Endothelial cell of umbilical vein (primary cell): ENCODE data around the gene XXYLT1. TPM values are rescaled to one million over a fixed set of nuclear protein-coding genes. Genes with fewer than 3 reads are reported as not detected.

ENCODE experiments used
- BruUV-seq: library from RNA; stranded (reverse); fragments of 400-500 nt; replicated peaks from 2 replicates; lab custom pipeline; 2021; lab: Mats Ljungman, UMichigan
- CTCF ChIA-PET: fragments of 300-600, 350-600 bp; sonication (Branson Sonifier 250); formaldehyde crosslinking; loops from one replicate; lab custom pipeline; 2021; ENCODE audit warnings: antibody characterized with exemption, inconsistent platforms; lab: Charles Lee
- POLR2A ChIA-PET: fragments of 300-600, 350-600 bp; sonication (Branson Sonifier 250); formaldehyde crosslinking; loops from one replicate; lab custom pipeline; 2021; ENCODE audit warnings: antibody characterized with exemption, inconsistent platforms; lab: Charles Lee
- DNase-seq: peaks from one replicate; pipeline ENCODE4 v3.0.0-alpha.2; 2011; ENCODE audit warnings: low read depth, low spot score
- FAIRE-seq: peaks from 2 replicates; lab custom pipeline; 2011; peaks lifted over from hg19 to GRCh38; lab: Jason Lieb, UNC
- H2AFZ ChIP-seq: 2 replicates; pipeline ENCODE4 v1.6.0; 2012; ENCODE audit warnings: low read depth, low read length, control low read depth, inconsistent platforms
- H3K27ac ChIP-seq: 2 replicates; pipeline ENCODE4 v1.5.1; 2011; ENCODE audit warnings: low read depth, mild to moderate bottlenecking, control low read depth, low read length, moderate library complexity; ENCODE audit not compliant: insufficient read depth
- H3K27me3 ChIP-seq, 2 experiments: 2 replicates each; pipeline versions ENCODE4 v1.6.0 to v1.6.1; 2011; ENCODE audit warnings: low read length in 2 of 2, mixed read lengths in 1 of 2; ENCODE audit not compliant: control insufficient read depth in 2 of 2, insufficient read depth in 2 of 2
- H3K36me3 ChIP-seq, 2 experiments: 2 replicates in 1 of 2; 3 replicates in 1 of 2; pipeline ENCODE4 v1.5.1; 2011; ENCODE audit warnings: low read length in 2 of 2, mild to moderate bottlenecking in 1 of 2, moderate library complexity in 1 of 2; ENCODE audit not compliant: control insufficient read depth in 2 of 2, insufficient read depth in 2 of 2; ENCODE audit errors: extremely low read depth in 1 of 2
- H3K4me1 ChIP-seq: 3 replicates; pipeline ENCODE4 v1.5.1; 2011; ENCODE audit warnings: mild to moderate bottlenecking, low read length; ENCODE audit not compliant: control insufficient read depth, insufficient read depth; ENCODE audit errors: extremely low read depth
- H3K4me2 ChIP-seq: 2 replicates; pipeline ENCODE4 v1.6.1; 2011; ENCODE audit warnings: low read length, control low read depth, mixed read lengths; ENCODE audit not compliant: insufficient read depth
- H3K4me3 ChIP-seq, 3 experiments: fragments of 200-600 bp in 1 of 3; sonication (generic), shearing (Covaris generic) in 1 of 3; replicated peaks in 1 of 3; 2 replicates each; pipeline ENCODE4 v1.5.1; 2011 to 2016; ENCODE audit warnings: control low read depth in 3 of 3, low read length in 3 of 3, mild to moderate bottlenecking in 2 of 3, inconsistent platforms in 1 of 3, low read depth in 1 of 3, moderate library complexity in 1 of 3; ENCODE audit not compliant: insufficient read depth in 1 of 3
- H3K79me2 ChIP-seq: 2 replicates; pipeline ENCODE4 v1.6.0; 2012; ENCODE audit warnings: low read length, inconsistent platforms; ENCODE audit not compliant: control insufficient read depth, insufficient read depth
- H3K9ac ChIP-seq: replicated peaks from 2 replicates; pipeline ENCODE3; 2011; ENCODE audit warnings: low read length, control low read depth; ENCODE audit not compliant: insufficient read depth; ENCODE audit errors: extremely low read depth
- H3K9me1 ChIP-seq: replicated peaks from 3 replicates; pipeline ENCODE4 v1.6.0; 2011; ENCODE audit warnings: mild to moderate bottlenecking, low read length; ENCODE audit not compliant: control insufficient read depth, insufficient read depth; ENCODE audit errors: extremely low read depth
- H3K9me3 ChIP-seq: replicated peaks from 2 replicates; pipeline ENCODE4 v1.5.1; 2012; ENCODE audit warnings: low read length, inconsistent platforms; ENCODE audit not compliant: control insufficient read depth, insufficient read depth
- H4K20me1 ChIP-seq: replicated peaks from 2 replicates; pipeline ENCODE3; 2011; ENCODE audit warnings: mild to moderate bottlenecking, low read length; ENCODE audit not compliant: control insufficient read depth, insufficient read depth; ENCODE audit errors: extremely low read depth
- CTCF ChIP-seq, 2 donors: IDR thresholded peaks; 1 replicate in 1 of 2; 2 replicates in 1 of 2; pipeline ENCODE4 v1.5.1; 2011; ENCODE audit warnings: low read length in 2 of 2, mild to moderate bottlenecking in 2 of 2, moderate library complexity in 2 of 2, control low read depth in 1 of 2, inconsistent platforms in 1 of 2, low read depth in 1 of 2; ENCODE audit not compliant: insufficient read depth in 1 of 2; ENCODE audit errors: extremely low read depth in 1 of 2
- EZH2 ChIP-seq: IDR thresholded peaks from 2 replicates; pipeline ENCODE4 v1.6.1; 2012; ENCODE audit warnings: borderline replicate concordance, low read depth, mild to moderate bottlenecking, moderate library complexity, low read length, inconsistent platforms; ENCODE audit not compliant: severe bottlenecking
- FOS ChIP-seq: IDR thresholded peaks from 2 replicates; pipeline ENCODE4 v1.6.1; 2011; ENCODE audit warnings: mild to moderate bottlenecking, low read length, moderate library complexity, borderline replicate concordance; ENCODE audit not compliant: insufficient read depth
- GATA2 ChIP-seq: IDR thresholded peaks from 2 replicates; pipeline ENCODE4 v1.7.0; 2011; ENCODE audit warnings: low read depth, mild to moderate bottlenecking, moderate library complexity, mixed read lengths, low read length; ENCODE audit not compliant: insufficient read length, insufficient read depth
- MAX ChIP-seq: IDR thresholded peaks from 2 replicates; pipeline ENCODE4 v1.6.1; 2011; ENCODE audit not compliant: insufficient read depth, insufficient read length
- POLR2AphosphoS5 ChIP-seq: IDR thresholded peaks from 2 replicates; pipeline ENCODE4 v1.6.1; 2012; ENCODE audit warnings: low read depth, mild to moderate bottlenecking, control low read depth, low read length, moderate library complexity; ENCODE audit not compliant: insufficient read depth
- dilution Hi-C: fragments of 300-500 bp; cut with MboI; formaldehyde crosslinking; loops from one replicate; pipeline ENCODE4 v1.15.0; 2019; ENCODE audit warnings: low sequenced_read_pairs; ENCODE audit not compliant: extremely low pct_ligation_motif_present
- intact Hi-C: fragments of 100-400 bp; cut with micrococcal nuclease; formaldehyde crosslinking; loops from one replicate; pipeline ENCODE4 v1.10.0; 2022
- polyA plus RNA-seq, 4 experiments: library from polyadenylated mRNA; depleted of rRNA in 3 of 4; stranded (reverse) in 3 of 4; unstranded in 1 of 4; fragments of >200 nt; gene quantifications; 2 replicates each; pipeline versions ENCODE4 v1.2.1 to v1.2.3, GENCODE V29; 2011 to 2012; ENCODE audit warnings: missing spikeins in 1 of 4
- total RNA-seq: library from RNA; stranded (reverse); gene quantifications from 2 replicates; pipeline ENCODE4 v1.2.3, GENCODE V29; 2021

XXYLT1 gene
- total and polyA plus RNA-seq, 2 donors (not counting 3 experiments of a cell fraction or from before 2014, with no cell fraction given), result 54.4 to 78.1 TPM

GRCh38 chr3:195178124-195178910 is 92.6 kb downstream of the XXYLT1 start:
- BruUV-seq, result no TSS peak
- CTCF ChIA-PET, result interaction anchor here (0.6 to 2.3 kb wide), 3 partner anchors 10 to 556 kb away, joined by 3 to 8 read pairs (median 4); no protein-coding TSS in a partner anchor

More at GRCh38 chr3:195178124-195178910, 92.6 kb downstream of the XXYLT1 start:
- H3K9ac ChIP-seq, result no peak overlapping the region
- POLR2A ChIA-PET, result interaction anchor here (0.6 kb wide), 1 partner anchor 21 kb away, joined by 7 read pairs; no protein-coding TSS in a partner anchor
- TF ChIP-seq FOS (no peak), EZH2 (no peak), POLR2AphosphoS5 (no peak), CTCF (IDR thresholded peaks at IDR 0.05; ENCODE audit: extremely low read depth in 1 of 2, insufficient read depth in 1 of 2, low read depth in 1 of 2, low read length in 2 of 2) (no peak), GATA2 (no peak), MAX (no peak)
- dilution Hi-C loops, result no loop called here
- no peaks in the 10 kb centered on the region for H3K9me1 ChIP-seq
- no peaks in the 10 kb centered on the region for H3K9me3 ChIP-seq
- H2AFZ ChIP-seq, result peak overlapping the region; percentile 32
- H3K79me2 ChIP-seq, result no peaks in the 10 kb centered on the region
- H4K20me1 ChIP-seq, result no peaks in the 10 kb centered on the region
- peak overlapping the region; percentile 25 for H3K27ac ChIP-seq
- FAIRE-seq (no peak), DNase-seq (peak; percentile 46)
- intact Hi-C loops, result no loop called here
- H3K4me1 ChIP-seq, result peaks cover 62% of the 10 kb centered on the region
- peak overlapping the region; percentile 13 for H3K4me2 ChIP-seq
- H3K27me3 ChIP-seq, result no peaks in the 10 kb centered on the region
- peaks cover 0 to 4% of the 10 kb centered on the region in 2 experiments for H3K36me3 ChIP-seq
- H3K4me3 ChIP-seq, result no peak overlapping the region
